NCI-H524 treated with DMSO at 0.1 percent for 48 hours (cell line): ENCODE data around the gene ZBTB20.

ENCODE experiments used
- DNase-seq: peaks from one replicate; lab custom pipeline; 2025; lab: John Stamatoyannopoulos, UW

The ZBTB20 gene

GRCh38 chr3:114627770-114628169, 519.3 kb downstream of the ZBTB20 start:
- DNase-seq = no peak

- peak; percentile 40 for DNase-seq
Observed at GRCh38 chr3:114626751-114627150, 520.3 kb downstream of the ZBTB20 start.

- no peak for DNase-seq
Observed at GRCh38 chr3:114624571-114625181, 522.4 kb downstream of the ZBTB20 start.

- no peak for DNase-seq
Observed at GRCh38 chr3:114624047-114624445, 523.0 kb downstream of the ZBTB20 start.

- no peak for DNase-seq
Observed at GRCh38 chr3:114623420-114624046, 523.6 kb downstream of the ZBTB20 start.

GRCh38 chr3:114622001-114622400, 525.1 kb downstream of the ZBTB20 start:
- DNase-seq = no peak

GRCh38 chr3:114619771-114620170, 527.3 kb downstream of the ZBTB20 start:
- DNase-seq = no peak

- no peak for DNase-seq
Observed at GRCh38 chr3:114615523-114616085, 531.5 kb downstream of the ZBTB20 start.

- no peak for DNase-seq
Observed at GRCh38 chr3:114609973-114610630, 537.0 kb downstream of the ZBTB20 start.

GRCh38 chr3:114608293-114608692, 538.8 kb downstream of the ZBTB20 start:
- DNase-seq = no peak

- DNase-seq = no peak
Observed at GRCh38 chr3:114606336-114606735, 540.8 kb downstream of the ZBTB20 start.

GRCh38 chr3:114600571-114600970, 546.5 kb downstream of the ZBTB20 start:
- no peak for DNase-seq

- DNase-seq = no peak
Observed at GRCh38 chr3:114597871-114598270, 549.2 kb downstream of the ZBTB20 start.

GRCh38 chr3:114597012-114597411, 550.1 kb downstream of the ZBTB20 start:
- DNase-seq = no peak

- DNase-seq = no peak
Observed at GRCh38 chr3:114596147-114596546, 550.9 kb downstream of the ZBTB20 start.

- DNase-seq = no peak
Observed at GRCh38 chr3:114595522-114596028, 551.5 kb downstream of the ZBTB20 start.

- DNase-seq = no peak
Observed at GRCh38 chr3:114590309-114591047, 556.6 kb downstream of the ZBTB20 start.

GRCh38 chr3:114587986-114588385, 559.1 kb downstream of the ZBTB20 start:
- no peak for DNase-seq

- peak; percentile 77 for DNase-seq
Observed at GRCh38 chr3:114586119-114586518, 561.0 kb downstream of the ZBTB20 start.

- DNase-seq = no peak
Observed at GRCh38 chr3:114585687-114586086, 561.4 kb downstream of the ZBTB20 start.

GRCh38 chr3:114584734-114585371, 562.2 kb downstream of the ZBTB20 start:
- no peak for DNase-seq

- DNase-seq = no peak
Observed at GRCh38 chr3:114582929-114583328, 564.2 kb downstream of the ZBTB20 start.
